NT2/D1 (cell line): ENCODE data around the gene KRTAP4-16.

Source experiments
- SUZ12 ChIP-seq: IDR thresholded peaks from 2 replicates; pipeline ENCODE4 v1.6.1; 2011; ENCODE audit not compliant: insufficient read length, insufficient read depth; ENCODE audit errors: extremely low read depth
- YY1 ChIP-seq: IDR thresholded peaks from 2 replicates; pipeline ENCODE4 v1.6.1; 2011; ENCODE audit not compliant: insufficient read length, insufficient read depth
- ZNF274 ChIP-seq: IDR thresholded peaks from 2 replicates; pipeline ENCODE4 v1.6.1; 2011; ENCODE audit warnings: mild to moderate bottlenecking, low read depth, low read length

GRCh38 chr17:41073676-41074075, 28.3 kb downstream of the KRTAP4-16 start:
- no peak for TF ChIP-seq ZNF274
- TF ChIP-seq YY1, result no peak
- TF ChIP-seq SUZ12, result no peak
